ENCODE measurements around the gene KNDC1.

Gene KNDC1

GRCh38 chr10:133183646-133184378, 23.8 kb downstream of the KNDC1 start:
- CTCF ChIA-PET = no interaction called here
- POLR2A ChIA-PET = no interaction called here
- TF ChIP-seq CTCF (IDR thresholded peaks at IDR 0.05; ENCODE audit: insufficient read depth, low read length, missing control alignments) = no peak
- H3K4me3 ChIP-seq (ENCODE audit: low read depth, low read length) = no peak overlapping the region
- no peak for DNase-seq (ENCODE audit: low read depth, low spot score)

- no peak for TF ChIP-seq CTCF (IDR thresholded peaks at IDR 0.05; ENCODE audit: insufficient read depth, low read length, missing control alignments)
- no peak for DNase-seq (ENCODE audit: low read depth, low spot score)
- CTCF ChIA-PET = no interaction called here
- no peak overlapping the region for H3K4me3 ChIP-seq (ENCODE audit: low read depth, low read length)
- POLR2A ChIA-PET = no interaction called here
Observed at GRCh38 chr10:133184591-133185244, 24.7 kb downstream of the KNDC1 start.

GRCh38 chr10:133185421-133185820, 25.4 kb downstream of the KNDC1 start:
- TF ChIP-seq CTCF (IDR thresholded peaks at IDR 0.05; ENCODE audit: insufficient read depth, low read length, missing control alignments) = no peak
- POLR2A ChIA-PET = no interaction called here
- CTCF ChIA-PET = no interaction called here
- no peak overlapping the region for H3K4me3 ChIP-seq (ENCODE audit: low read depth, low read length)
- DNase-seq (ENCODE audit: low read depth, low spot score) = no peak

- H3K4me3 ChIP-seq (ENCODE audit: low read depth, low read length) = no peak overlapping the region
- ChIA-PET POLR2A (no interaction called here), CTCF (no interaction called here)
- DNase-seq (ENCODE audit: low read depth, low spot score) = no peak
- no peak for TF ChIP-seq CTCF (IDR thresholded peaks at IDR 0.05; ENCODE audit: insufficient read depth, low read length, missing control alignments)
Observed at GRCh38 chr10:133185916-133186315, 25.9 kb downstream of the KNDC1 start.

GRCh38 chr10:133186416-133187090, 26.5 kb downstream of the KNDC1 start:
- ChIA-PET POLR2A (no interaction called here), CTCF (no interaction called here)
- TF ChIP-seq CTCF (IDR thresholded peaks at IDR 0.05; ENCODE audit: insufficient read depth, low read length, missing control alignments) = no peak
- no peak for DNase-seq (ENCODE audit: low read depth, low spot score)
- H3K4me3 ChIP-seq (ENCODE audit: low read depth, low read length) = no peak overlapping the region
